Activated naive CD4-positive, alpha-beta T cell treated with anti-CD3 and anti-CD28 coated beads, Interleukin-2, amount 50 U/mL, for 72 hours (primary cell): ENCODE measurements around the gene REEP2. TPM values are rescaled to one million over a fixed set of nuclear protein-coding genes. Genes with fewer than 3 reads are reported as not detected.
A peak's percentile ranks its signal among the peaks of the same experiment; 100 is the strongest.
"Not testable (repeated sequence)": the region's sequence is repeated elsewhere in the genome, so short reads cannot be mapped to it uniquely, and the experiment has no call there.

Source experiments
- ATAC-seq, 2 donors: fragments of 150-1000 bp; cut with Tn5 transposase; 2 replicates each; pipeline ENCODE4 v1.10.0; 2021; ENCODE audit warnings: mild to moderate bottlenecking in 2 of 2, moderate library complexity in 2 of 2
- DNase-seq, 2 donors: peaks; one replicate each; pipeline ENCODE4 v3.0.0; 2021 to 2022; ENCODE audit warnings: low spot score in 2 of 2
- H3K27ac Mint-ChIP-seq, 2 donors: one replicate each; pipeline ENCODE4 v1.8.0; 2022; ENCODE audit warnings: mild to moderate bottlenecking in 2 of 2, mixed read lengths in 2 of 2
- H3K36me3 Mint-ChIP-seq, 2 donors: one replicate each; pipeline ENCODE4 v1.8.0; 2022; ENCODE audit warnings: mixed read lengths in 2 of 2
- H3K9me3 Mint-ChIP-seq, 2 donors: one replicate each; pipeline ENCODE4 v1.8.0; 2022; ENCODE audit warnings: mixed read lengths in 2 of 2
- total RNA-seq, 2 donors: library from RNA; stranded (reverse); gene quantifications; one replicate each; pipeline ENCODE4 v1.2.3, GENCODE V29; 2022

The REEP2 gene
- total RNA-seq: 1 to 10 TPM; 1.3 to 5.9 TPM

- Mint-ChIP-seq H3K9me3 (no peaks in the 10 kb centered on the region), H3K36me3 (no peaks in the 10 kb centered on the region), H3K27ac (peak within 1 kb of the TSS in 1 of 2 donors; percentile 21)
- DNase-seq: peak in 1 of 2 donors; percentile 73
- ATAC-seq: peak; percentile 80 to 92
Observed at GRCh38 chr5:138438724-138439476, at the start of gene REEP2. Gene REEP2, plus strand, starts transcription at chr5:138439057. Its CDS starts 152 bp downstream, at chr5:138439209.

DNA sequence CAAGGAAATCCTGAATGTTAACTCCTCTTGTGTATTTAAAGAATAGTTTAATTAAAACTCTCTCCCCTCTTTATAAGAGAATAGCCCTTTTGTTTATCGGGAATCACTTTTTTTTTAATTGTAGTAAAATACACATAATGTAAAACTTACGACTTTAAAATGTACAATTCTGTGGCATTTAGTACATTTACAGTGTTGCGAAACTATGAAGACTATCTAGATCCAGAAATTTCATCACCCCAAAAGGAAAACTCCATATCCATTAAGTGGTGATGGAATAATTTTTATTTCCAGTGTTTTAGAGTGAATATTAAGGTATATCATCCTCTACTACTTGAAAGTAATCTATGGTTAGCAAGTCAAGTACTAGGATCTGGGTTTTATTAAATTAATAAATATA is 49.5 kb upstream of the REEP2 start:
- Mint-ChIP-seq H3K9me3 (no peaks in the 10 kb centered on the region), H3K27ac (no peak overlapping the region), H3K36me3 (peaks cover 0 to 7% of the 10 kb centered on the region in 2 donors)
- ATAC-seq (no peak), DNase-seq (no peak)

- not testable (repeated sequence) for ATAC-seq, H3K27ac Mint-ChIP-seq, DNase-seq, H3K9me3 Mint-ChIP-seq, H3K36me3 Mint-ChIP-seq
Observed at GRCh38 chr5:138389911-138390310, 48.9 kb upstream of the REEP2 start.

DNA sequence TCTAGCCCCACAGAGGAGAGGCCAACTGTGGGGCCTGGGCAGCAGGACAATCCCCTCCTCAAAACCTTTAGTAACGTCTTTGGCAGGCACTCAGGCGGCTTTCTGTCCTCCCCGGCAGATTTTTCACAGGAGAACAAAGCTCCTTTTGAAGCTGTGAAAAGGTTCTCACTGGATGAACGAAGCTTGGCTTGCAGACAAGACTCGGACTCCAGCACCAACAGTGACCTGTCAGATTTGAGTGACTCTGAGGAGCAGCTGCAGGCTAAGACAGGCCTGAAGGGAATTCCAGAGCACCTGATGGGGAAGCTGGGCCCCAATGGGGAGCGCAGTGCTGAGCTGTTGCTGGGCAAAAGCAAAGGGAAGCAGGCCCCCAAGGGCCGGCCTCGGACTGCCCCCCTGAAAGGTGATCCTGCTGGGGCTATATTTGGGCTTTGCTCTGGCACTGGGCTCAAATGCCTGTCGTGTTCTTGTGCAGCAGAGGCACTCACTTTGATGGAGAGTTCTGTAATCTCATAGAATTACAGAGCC is 46.9 kb upstream of the REEP2 start:
- Mint-ChIP-seq H3K27ac (no peak overlapping the region), H3K9me3 (no peaks in the 10 kb centered on the region), H3K36me3 (no peaks in the 10 kb centered on the region)
- ATAC-seq (no peak), DNase-seq (no peak)

DNA sequence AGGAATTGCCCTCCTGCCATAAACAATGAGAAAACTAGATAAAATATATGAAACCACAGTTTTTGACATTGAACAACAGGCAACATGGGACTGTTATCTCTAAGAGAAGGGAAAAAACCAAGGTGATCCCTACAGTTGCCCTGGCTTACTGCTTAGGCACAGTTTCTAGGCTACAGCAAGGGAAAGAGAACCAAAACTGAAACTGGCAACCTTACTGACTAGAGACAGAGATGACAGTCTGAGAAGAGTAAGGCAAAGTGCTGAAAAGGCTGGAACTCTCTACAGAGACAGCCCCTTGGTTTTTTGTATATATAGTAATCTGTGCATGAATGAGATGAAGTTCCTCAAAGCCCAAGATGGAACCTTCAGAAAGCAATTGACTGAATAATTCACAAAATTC is 36.2 kb upstream of the REEP2 start:
- no peak for DNase-seq
- peak; percentile 71 to 74 for ATAC-seq
- Mint-ChIP-seq H3K36me3 (peaks cover 0 to 5% of the 10 kb centered on the region in 2 donors), H3K9me3 (no peaks in the 10 kb centered on the region), H3K27ac (peak overlapping the region; percentile 50 to 56)

DNA sequence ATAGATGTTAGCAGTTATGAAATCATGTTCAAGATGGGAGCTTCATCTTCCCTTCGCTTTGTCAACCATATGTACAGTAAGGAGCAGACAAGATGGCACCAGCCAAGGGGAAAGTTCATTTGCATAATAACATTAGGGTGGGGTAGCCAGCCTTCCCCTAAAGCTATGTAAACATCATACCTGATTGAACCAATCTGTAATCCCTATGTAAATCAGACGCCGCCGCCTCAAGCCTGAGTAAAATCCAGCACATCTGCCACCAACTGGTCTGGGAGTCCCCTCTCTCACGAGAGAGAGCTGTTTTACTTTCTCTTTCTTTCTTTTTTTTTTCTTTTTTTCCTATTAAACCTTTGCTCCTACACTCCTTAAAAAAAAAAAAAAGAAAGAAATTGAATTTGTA is 30.8 kb upstream of the REEP2 start:
- Mint-ChIP-seq H3K27ac (peak overlapping the region in 1 of 2 donors; percentile 44), H3K9me3 (no peaks in the 10 kb centered on the region)

DNA sequence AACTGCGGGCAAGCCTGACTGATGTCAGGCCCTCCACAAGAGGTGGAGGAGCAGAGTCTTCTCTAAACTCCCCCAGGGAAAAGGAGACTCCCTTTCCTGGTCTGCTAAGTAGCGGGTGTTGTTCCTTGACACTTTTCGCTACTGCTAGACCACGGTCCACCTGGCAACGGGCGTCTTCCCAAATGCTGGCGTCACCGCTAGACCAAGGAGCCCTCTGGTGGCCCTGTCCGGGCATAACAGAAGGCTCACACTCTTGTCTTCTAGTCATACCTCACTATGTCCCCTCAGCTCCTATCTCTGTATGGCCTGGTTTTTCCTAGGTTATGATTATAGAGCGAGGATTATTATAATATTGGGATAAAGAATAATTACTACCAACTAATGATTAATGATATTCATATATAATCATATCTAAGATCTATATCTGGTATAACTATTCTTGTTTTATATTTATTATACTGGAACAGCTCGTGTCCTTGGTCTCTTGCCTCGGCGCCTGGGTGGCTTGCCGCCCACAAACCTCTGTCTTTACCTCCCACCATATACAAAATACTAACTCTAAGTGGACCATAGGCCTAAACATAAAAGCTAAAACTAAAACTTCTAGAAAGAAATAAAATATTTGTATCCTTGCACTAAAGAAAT is 27.7 kb upstream of the REEP2 start:
- not testable (repeated sequence) for H3K27ac Mint-ChIP-seq, H3K36me3 Mint-ChIP-seq, ATAC-seq, H3K9me3 Mint-ChIP-seq
- DNase-seq: peak in 1 of 2 donors; percentile 26

More for the DNA sequence above, 30.8 kb upstream of the REEP2 start:
- DNase-seq (peak in 1 of 2 donors; percentile 9), ATAC-seq (peak; percentile 74 to 76)
- H3K36me3 Mint-ChIP-seq: peaks cover 0 to 10% of the 10 kb centered on the region in 2 donors

- Mint-ChIP-seq H3K36me3 (peaks cover 6 to 9% of the 10 kb centered on the region in 2 donors), H3K27ac (no peak overlapping the region), H3K9me3 (no peaks in the 10 kb centered on the region)
- no peak for DNase-seq
- ATAC-seq: no peak
Observed at GRCh38 chr5:138418444-138418843, 20.4 kb upstream of the REEP2 start.

DNA sequence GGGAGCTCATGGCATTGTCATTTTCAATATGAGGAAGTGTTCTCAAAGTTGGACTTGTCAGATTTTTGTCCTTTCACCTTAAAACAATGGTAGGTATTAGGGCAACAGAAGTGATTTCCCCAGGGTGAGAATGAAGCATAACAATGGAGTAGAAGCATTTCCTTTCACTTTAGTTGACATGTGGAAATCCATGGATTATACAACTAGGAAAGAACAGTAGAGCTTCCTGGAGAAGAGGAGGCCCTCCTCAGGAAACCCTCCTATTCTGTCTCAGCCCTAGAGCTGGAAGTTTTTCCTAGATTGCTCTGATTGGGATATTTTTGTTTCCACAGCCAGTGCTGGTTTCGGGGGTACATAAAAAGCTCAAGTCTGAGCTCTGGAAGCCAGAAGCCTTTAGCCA is 13.8 kb upstream of the REEP2 start:
- Mint-ChIP-seq H3K9me3 (no peaks in the 10 kb centered on the region), H3K36me3 (peaks cover 16 to 17% of the 10 kb centered on the region in 2 donors), H3K27ac (peak overlapping the region in 1 of 2 donors; percentile 37)
- ATAC-seq (no peak), DNase-seq (no peak)

DNA sequence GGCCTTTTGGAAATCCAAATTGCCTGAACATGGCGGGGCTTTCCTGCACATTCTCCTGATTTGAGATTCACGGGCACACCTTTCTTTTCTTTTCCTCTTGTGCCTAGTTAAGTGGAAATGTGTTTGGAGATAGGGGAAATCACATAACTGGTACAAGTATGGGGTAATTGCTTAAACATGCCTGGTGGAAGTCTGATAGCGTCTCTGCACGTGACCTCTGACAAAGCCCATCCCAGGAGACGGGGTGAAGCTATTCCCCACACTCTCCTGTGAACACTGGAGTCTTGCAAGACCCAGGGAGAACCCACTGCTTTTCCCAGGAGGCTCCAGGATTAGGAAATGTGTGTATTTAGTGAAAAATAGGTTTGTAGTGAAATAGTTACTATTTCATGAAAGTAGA is 2.9 kb upstream of the REEP2 start:
- Mint-ChIP-seq H3K9me3 (no peaks in the 10 kb centered on the region), H3K36me3 (no peaks in the 10 kb centered on the region), H3K27ac (no peak overlapping the region)
- DNase-seq (no peak), ATAC-seq (no peak)

DNA sequence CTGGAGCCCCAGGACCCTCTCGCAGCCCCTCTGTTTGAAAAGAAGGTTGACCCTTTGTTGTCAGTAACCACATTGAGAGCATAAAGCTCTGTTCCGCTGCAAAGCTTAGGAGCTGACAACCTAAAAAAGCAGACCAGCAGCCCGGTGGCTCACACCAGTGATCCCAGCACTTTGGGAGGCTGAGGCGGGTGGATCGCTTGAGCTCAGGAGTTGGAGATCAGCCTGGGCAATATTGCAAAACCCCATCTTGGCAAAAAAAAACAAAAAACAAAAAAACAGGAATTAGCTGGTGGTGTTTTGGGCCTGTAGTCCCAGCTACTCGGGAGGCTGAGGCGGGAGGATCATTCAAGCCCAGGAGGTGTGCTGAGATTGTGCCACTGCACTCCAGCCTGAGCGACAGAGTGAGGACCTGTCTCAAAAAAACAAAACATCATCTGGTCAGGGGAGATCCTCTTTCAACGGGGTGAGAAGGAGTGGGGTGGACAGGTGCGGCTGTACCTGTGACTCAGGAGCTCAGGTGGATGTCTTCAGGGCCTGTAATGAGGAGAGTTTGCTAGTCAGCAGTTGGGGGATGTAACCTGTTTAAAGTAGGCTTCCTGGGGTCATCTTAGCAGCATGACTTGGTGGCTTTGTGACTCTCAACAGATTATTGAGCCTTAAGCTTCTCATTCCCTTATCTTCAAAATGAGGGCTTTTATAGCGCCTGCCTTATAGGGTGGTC is 694 bp upstream of the REEP2 start:
- DNase-seq: no peak
- ATAC-seq: peak in 1 of 2 donors; percentile 3
- no peaks in the 10 kb centered on the region for H3K36me3 Mint-ChIP-seq
- H3K27ac Mint-ChIP-seq: peak overlapping the region in 1 of 2 donors; percentile 21
- H3K9me3 Mint-ChIP-seq: no peaks in the 10 kb centered on the region

- no peaks in the 10 kb centered on the region for H3K9me3 Mint-ChIP-seq
- H3K27ac Mint-ChIP-seq: no peak overlapping the region
- no peaks in the 10 kb centered on the region for H3K36me3 Mint-ChIP-seq
- no peak for DNase-seq
- peak in 1 of 2 donors; percentile 6 for ATAC-seq
Observed at GRCh38 chr5:138439477-138440158, 761 bp downstream of the REEP2 start.

GRCh38 chr5:138440159-138441073 is 1.6 kb downstream of the REEP2 start:
- DNase-seq (no peak), ATAC-seq (no peak)
- Mint-ChIP-seq H3K36me3 (no peaks in the 10 kb centered on the region), H3K27ac (peak overlapping the region in 1 of 2 donors; percentile 14), H3K9me3 (no peaks in the 10 kb centered on the region)

- no peaks in the 10 kb centered on the region for H3K36me3 Mint-ChIP-seq
- H3K9me3 Mint-ChIP-seq: no peaks in the 10 kb centered on the region
- ATAC-seq: no peak
- H3K27ac Mint-ChIP-seq: peak overlapping the region in 1 of 2 donors; percentile 14
- DNase-seq: no peak
Observed at GRCh38 chr5:138441221-138441620, 2.4 kb downstream of the REEP2 start.

- Mint-ChIP-seq H3K36me3 (no peaks in the 10 kb centered on the region), H3K9me3 (no peaks in the 10 kb centered on the region), H3K27ac (no peak overlapping the region)
- ATAC-seq: no peak
- no peak for DNase-seq
Observed at GRCh38 chr5:138444078-138444773, 5.4 kb downstream of the REEP2 start.
